ACC112 (cell line): ENCODE data around the gene OR8G1.
"Not testable (repeated sequence)": the region's sequence is repeated elsewhere in the genome, so short reads cannot be mapped to it uniquely, and the experiment has no call there.

Experiments
- H2AFZ ChIP-seq: fragments of 200-600 bp; sonication (generic); one replicate; pipeline ENCODE4 v1.6.0; 2017; ENCODE audit warnings: antibody characterized with exemption, low read length; ENCODE audit not compliant: unreplicated experiment
- H3K27ac ChIP-seq: fragments of 200-600 bp; sonication (generic); 2 replicates; pipeline ENCODE4 v1.5.1; 2014; ENCODE audit warnings: low read depth, mild to moderate bottlenecking, antibody characterized with exemption, low read length, moderate library complexity
- H3K27me3 ChIP-seq: fragments of 200-600 bp; sonication (generic); 2 replicates; pipeline ENCODE4 v1.6.1; 2014; ENCODE audit warnings: mild to moderate bottlenecking, antibody characterized with exemption, low read length, moderate library complexity, mixed read lengths; ENCODE audit not compliant: insufficient read depth
- H3K36me3 ChIP-seq: fragments of 200-600 bp; sonication (generic); 2 replicates; pipeline ENCODE4 v1.6.1; 2016; ENCODE audit warnings: mild to moderate bottlenecking, antibody characterized with exemption, low read length, moderate library complexity, mixed read lengths; ENCODE audit not compliant: insufficient read depth
- H3K4me1 ChIP-seq: fragments of 200-600 bp; sonication (generic); one replicate; pipeline ENCODE4 v1.6.1; 2016; ENCODE audit warnings: low read length, mixed read lengths; ENCODE audit not compliant: insufficient read depth, unreplicated experiment, control insufficient read depth
- H3K4me3 ChIP-seq: fragments of 200-600 bp; sonication (generic); 2 replicates; pipeline ENCODE4 v1.5.1; 2014; ENCODE audit warnings: mild to moderate bottlenecking, low read depth, low read length
- H3K79me2 ChIP-seq: fragments of 200-600 bp; sonication (generic); one replicate; pipeline ENCODE4 v1.6.0; 2016; ENCODE audit warnings: low read length; ENCODE audit not compliant: control insufficient read depth, unreplicated experiment, insufficient read depth

Gene OR8G1

GRCh38 chr11:124249869-124250268 lies 9.0 kb downstream of the OR8G1 start:
- H3K36me3 ChIP-seq, H3K4me3 ChIP-seq, H2AFZ ChIP-seq, H3K27ac ChIP-seq, H3K79me2 ChIP-seq, H3K4me1 ChIP-seq, H3K27me3 ChIP-seq: not testable (repeated sequence)

GRCh38 chr11:124256076-124256475 lies 15.2 kb downstream of the OR8G1 start, which contains the start of gene OR8G5:
Gene OR8G5 (plus strand): TSS chr11:124256376. CDS start chr11:124264932, 8,556 bp downstream.
- H3K4me3 ChIP-seq = no peak within 1 kb of the TSS
- no peak within 1 kb of the TSS for H2AFZ ChIP-seq
- H3K4me1 ChIP-seq = no peaks in the 10 kb centered on the region
- no peaks in the 10 kb centered on the region for H3K36me3 ChIP-seq
- H3K27ac ChIP-seq = no peak within 1 kb of the TSS
- H3K27me3 ChIP-seq = no peaks in the 10 kb centered on the region
- no peaks in the 10 kb centered on the region for H3K79me2 ChIP-seq

DNA sequence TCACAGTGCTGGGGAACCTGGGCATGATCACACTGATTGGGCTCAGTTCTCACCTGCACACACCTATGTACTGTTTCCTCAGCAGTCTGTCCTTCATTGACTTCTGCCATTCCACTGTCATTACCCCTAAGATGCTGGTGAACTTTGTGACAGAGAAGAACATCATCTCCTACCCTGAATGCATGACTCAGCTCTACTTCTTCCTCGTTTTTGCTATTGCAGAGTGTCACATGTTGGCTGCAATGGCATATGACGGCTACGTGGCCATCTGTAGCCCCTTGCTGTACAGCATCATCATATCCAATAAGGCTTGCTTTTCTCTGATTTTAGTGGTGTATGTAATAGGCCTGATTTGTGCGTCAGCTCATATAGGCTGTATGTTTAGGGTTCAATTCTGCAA lies 24.1 kb downstream of the OR8G1 start:
- not testable (repeated sequence) for H3K4me3 ChIP-seq, H3K79me2 ChIP-seq, H2AFZ ChIP-seq, H3K27me3 ChIP-seq, H3K27ac ChIP-seq, H3K36me3 ChIP-seq, H3K4me1 ChIP-seq

GRCh38 chr11:124270886-124271285 lies 30.0 kb downstream of the OR8G1 start:
- H3K79me2 ChIP-seq, H3K27ac ChIP-seq, H2AFZ ChIP-seq, H3K27me3 ChIP-seq, H3K4me3 ChIP-seq, H3K4me1 ChIP-seq, H3K36me3 ChIP-seq: not testable (repeated sequence)

- H3K4me1 ChIP-seq = peaks cover 3% of the 10 kb centered on the region
- no peaks in the 10 kb centered on the region for H3K36me3 ChIP-seq
- no peak overlapping the region for H2AFZ ChIP-seq
- no peaks in the 10 kb centered on the region for H3K27me3 ChIP-seq
- H3K79me2 ChIP-seq = no peaks in the 10 kb centered on the region
- no peak overlapping the region for H3K4me3 ChIP-seq
- no peak overlapping the region for H3K27ac ChIP-seq
Measured at GRCh38 chr11:124274000-124274399, 33.1 kb downstream of the OR8G1 start.

DNA sequence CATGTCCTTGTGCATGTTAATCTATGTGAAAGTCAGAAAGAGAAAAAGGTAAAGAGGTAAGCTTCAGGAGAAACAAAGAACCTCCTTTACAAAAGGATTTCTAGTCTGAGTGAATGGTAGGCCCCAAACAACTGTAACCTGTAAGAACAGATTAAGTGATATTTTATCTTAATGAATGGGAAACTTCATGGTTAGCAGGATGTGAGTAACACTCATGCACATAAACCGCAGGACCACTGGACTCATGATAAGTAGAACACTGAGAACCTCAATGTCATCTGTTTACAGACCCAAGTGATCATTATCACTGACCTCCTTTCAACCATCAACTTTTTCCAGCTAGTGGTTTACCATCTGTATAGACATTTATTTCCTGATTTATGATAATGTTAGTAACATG lies 35.2 kb downstream of the OR8G1 start:
- H2AFZ ChIP-seq = no peak overlapping the region
- no peak overlapping the region for H3K4me3 ChIP-seq
- no peaks in the 10 kb centered on the region for H3K36me3 ChIP-seq
- no peaks in the 10 kb centered on the region for H3K27me3 ChIP-seq
- H3K79me2 ChIP-seq = no peaks in the 10 kb centered on the region
- no peak overlapping the region for H3K27ac ChIP-seq
- peaks cover 3% of the 10 kb centered on the region for H3K4me1 ChIP-seq

GRCh38 chr11:124277207-124277606 lies 36.3 kb downstream of the OR8G1 start:
- Histone ChIP-seq H3K4me3 (no peak overlapping the region), H3K79me2 (no peaks in the 10 kb centered on the region), H3K27ac (no peak overlapping the region), H3K4me1 (peaks cover 3% of the 10 kb centered on the region), H3K27me3 (no peaks in the 10 kb centered on the region), H2AFZ (no peak overlapping the region), H3K36me3 (no peaks in the 10 kb centered on the region)

- no peaks in the 10 kb centered on the region for H3K36me3 ChIP-seq
- H3K4me1 ChIP-seq = peaks cover 3% of the 10 kb centered on the region
- no peak overlapping the region for H3K4me3 ChIP-seq
- H2AFZ ChIP-seq = no peak overlapping the region
- H3K27ac ChIP-seq = no peak overlapping the region
- no peaks in the 10 kb centered on the region for H3K27me3 ChIP-seq
- H3K79me2 ChIP-seq = no peaks in the 10 kb centered on the region
Measured at GRCh38 chr11:124277804-124278203, 36.9 kb downstream of the OR8G1 start.

- Histone ChIP-seq H3K27ac (no peak overlapping the region), H3K4me3 (no peak overlapping the region), H2AFZ (no peak overlapping the region), H3K4me1 (peaks cover 3% of the 10 kb centered on the region), H3K36me3 (no peaks in the 10 kb centered on the region), H3K79me2 (no peaks in the 10 kb centered on the region), H3K27me3 (no peaks in the 10 kb centered on the region)
Measured at GRCh38 chr11:124278261-124278660, 37.4 kb downstream of the OR8G1 start.

DNA sequence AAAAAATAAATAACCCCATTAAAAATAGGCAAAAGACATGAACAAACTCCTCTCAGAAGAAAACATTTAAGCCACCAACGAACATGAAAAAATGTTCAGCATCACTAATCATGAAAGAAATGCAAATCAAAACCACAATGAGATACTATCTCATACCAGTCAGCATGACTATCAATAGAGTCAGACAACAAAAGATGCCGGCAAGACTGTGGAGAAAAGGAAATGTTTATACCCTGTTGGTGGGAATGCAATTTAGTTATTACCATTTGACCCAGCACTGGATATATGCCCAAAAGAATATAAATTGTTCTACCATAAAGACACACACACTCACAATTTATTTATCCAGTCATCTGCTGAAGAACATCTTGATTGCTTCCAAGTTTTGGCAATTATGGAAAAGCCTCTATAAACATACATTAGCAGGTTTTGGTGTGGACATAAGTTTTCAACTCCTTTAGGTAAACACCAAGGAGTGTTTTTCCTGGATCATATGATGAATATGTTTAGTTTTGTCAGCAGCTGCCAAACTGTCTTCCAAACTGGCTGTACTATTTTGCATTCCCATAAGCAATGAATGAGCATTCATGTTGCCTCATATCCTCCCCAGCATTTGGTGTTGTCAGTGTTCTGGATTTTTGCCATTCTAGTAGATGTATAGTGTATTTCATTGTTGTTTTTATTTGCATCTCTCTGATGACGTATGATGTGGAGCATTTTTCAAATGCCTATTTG lies 44.9 kb downstream of the OR8G1 start:
- Histone ChIP-seq H3K79me2 (no peaks in the 10 kb centered on the region), H3K36me3 (no peaks in the 10 kb centered on the region), H3K27ac (peak overlapping the region; percentile 96)

GRCh38 chr11:124294687-124295086 lies 53.8 kb downstream of the OR8G1 start:
- no peak overlapping the region for H3K27ac ChIP-seq
- no peaks in the 10 kb centered on the region for H3K79me2 ChIP-seq
- H3K4me3 ChIP-seq = no peak overlapping the region
- H3K4me1 ChIP-seq = peaks cover 5% of the 10 kb centered on the region
- no peaks in the 10 kb centered on the region for H3K27me3 ChIP-seq
- no peaks in the 10 kb centered on the region for H3K36me3 ChIP-seq
- H2AFZ ChIP-seq = no peak overlapping the region

More for the DNA sequence above, 44.9 kb downstream of the OR8G1 start:
- no peak overlapping the region for H2AFZ ChIP-seq
- H3K4me1 ChIP-seq = peaks cover 15% of the 10 kb centered on the region
- peak overlapping the region; percentile 39; the same call in 1 of the 2 replicates for H3K4me3 ChIP-seq
- H3K27me3 ChIP-seq = no peaks in the 10 kb centered on the region
